ENCODE results near the gene HSPA8.

Gene HSPA8

DNA sequence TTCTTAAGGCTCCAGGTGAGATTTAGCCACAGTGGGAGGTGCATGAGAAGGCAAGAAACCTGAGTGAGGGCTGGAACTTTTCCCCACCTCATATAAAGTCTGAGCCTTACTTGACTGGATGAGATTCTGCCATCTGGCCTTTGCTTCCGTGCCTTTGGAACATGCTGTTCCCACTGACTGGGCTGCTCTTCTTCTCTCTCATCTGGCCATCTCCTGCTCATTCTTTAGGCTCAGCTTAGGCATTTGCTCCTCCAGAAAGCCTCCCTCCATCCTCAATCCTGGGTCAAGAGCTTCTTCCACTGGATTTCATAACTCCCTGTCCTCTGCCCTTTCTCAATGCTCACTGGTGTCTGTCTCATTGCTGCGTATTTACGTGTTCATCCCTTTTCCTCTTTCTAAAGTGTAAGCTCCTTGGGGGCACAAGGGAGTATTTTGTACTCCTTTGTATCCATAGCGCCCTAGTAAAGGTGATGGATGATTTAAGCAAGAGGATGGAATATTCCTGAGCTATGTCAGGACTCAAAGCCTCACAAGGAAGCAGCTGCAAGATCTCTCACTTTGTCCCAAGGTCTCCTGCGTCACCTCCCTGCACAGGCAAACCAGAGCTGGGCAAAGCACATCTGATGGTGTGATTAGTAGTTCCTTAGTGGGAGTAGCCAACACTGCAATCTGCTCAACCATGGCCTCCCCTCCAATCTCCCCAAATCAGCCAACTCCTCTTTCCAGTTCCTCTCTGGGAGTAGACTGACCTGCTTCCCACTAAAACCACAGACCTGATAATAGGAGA lies 15.3 kb downstream of the HSPA8 start:
- Histone ChIP-seq H3K4me2 (ENCODE audit: low read depth, low read length, poor library complexity, severe bottlenecking) (no peak overlapping the region), H3K79me2 (ENCODE audit: insufficient read depth, low read length) (no peaks in the 10 kb centered on the region), H3K27me3 (ENCODE audit: insufficient read depth, low read length, poor library complexity, severe bottlenecking) (no peaks in the 10 kb centered on the region), H3K36me3 (ENCODE audit: insufficient read depth, low read length) (no peaks in the 10 kb centered on the region), H3K9me3 (ENCODE audit: insufficient read depth, low read depth, low read length) (no peaks in the 10 kb centered on the region), H2AFZ (ENCODE audit: low read length) (no peak overlapping the region), H3K9ac (ENCODE audit: low read depth, low read length, poor library complexity, severe bottlenecking) (no peak overlapping the region), H3K4me3 (ENCODE audit: low read length, poor library complexity, severe bottlenecking) (no peak overlapping the region), H3K4me1 (ENCODE audit: insufficient read depth, low read length, poor library complexity, severe bottlenecking) (no peaks in the 10 kb centered on the region), H3K9me2 (replicated peaks; ENCODE audit: low read depth, low read length) (no peaks in the 10 kb centered on the region), H3F3A (ENCODE audit: low read depth) (no peaks in the 10 kb centered on the region), H4K20me1 (ENCODE audit: insufficient read depth, low read length, poor library complexity, severe bottlenecking) (no peaks in the 10 kb centered on the region)
- TF ChIP-seq, protein P1, sequence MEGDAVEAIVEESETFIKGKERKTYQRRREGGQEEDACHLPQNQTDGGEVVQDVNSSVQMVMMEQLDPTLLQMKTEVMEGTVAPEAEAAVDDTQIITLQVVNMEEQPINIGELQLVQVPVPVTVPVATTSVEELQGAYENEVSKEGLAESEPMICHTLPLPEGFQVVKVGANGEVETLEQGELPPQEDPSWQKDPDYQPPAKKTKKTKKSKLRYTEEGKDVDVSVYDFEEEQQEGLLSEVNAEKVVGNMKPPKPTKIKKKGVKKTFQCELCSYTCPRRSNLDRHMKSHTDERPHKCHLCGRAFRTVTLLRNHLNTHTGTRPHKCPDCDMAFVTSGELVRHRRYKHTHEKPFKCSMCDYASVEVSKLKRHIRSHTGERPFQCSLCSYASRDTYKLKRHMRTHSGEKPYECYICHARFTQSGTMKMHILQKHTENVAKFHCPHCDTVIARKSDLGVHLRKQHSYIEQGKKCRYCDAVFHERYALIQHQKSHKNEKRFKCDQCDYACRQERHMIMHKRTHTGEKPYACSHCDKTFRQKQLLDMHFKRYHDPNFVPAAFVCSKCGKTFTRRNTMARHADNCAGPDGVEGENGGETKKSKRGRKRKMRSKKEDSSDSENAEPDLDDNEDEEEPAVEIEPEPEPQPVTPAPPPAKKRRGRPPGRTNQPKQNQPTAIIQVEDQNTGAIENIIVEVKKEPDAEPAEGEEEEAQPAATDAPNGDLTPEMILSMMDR (conservative IDR thresholded peaks at IDR 0.05; ENCODE audit: low read length), result no peak
- TF ChIP-seq EZH2phosphoT487 (IDR thresholded peaks at IDR 0.05; ENCODE audit: borderline replicate concordance), result no peak

DNA sequence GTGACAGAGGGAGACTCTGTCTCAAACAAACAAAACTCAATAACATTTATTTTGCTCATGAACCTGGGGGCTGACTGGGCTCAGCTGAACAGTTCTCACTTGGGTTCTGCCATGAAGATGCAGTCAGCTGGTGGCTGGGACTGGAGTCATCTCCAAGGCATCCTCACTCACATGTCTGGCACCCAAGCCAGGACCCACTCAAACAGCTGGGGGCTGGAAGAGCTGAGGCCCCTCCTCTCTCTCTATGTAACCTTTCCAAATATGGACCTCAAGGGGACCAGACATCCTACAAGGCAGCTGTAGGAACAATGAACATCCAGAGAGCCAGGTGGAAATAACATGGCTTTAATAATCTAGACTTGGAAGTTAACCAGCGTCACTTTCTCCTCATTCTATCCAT lies 16.8 kb downstream of the HSPA8 start:
- Histone ChIP-seq H3K27me3 (ENCODE audit: insufficient read depth, low read length, poor library complexity, severe bottlenecking) (no peaks in the 10 kb centered on the region), H3K4me1 (ENCODE audit: insufficient read depth, low read length, poor library complexity, severe bottlenecking) (no peaks in the 10 kb centered on the region), H3K79me2 (ENCODE audit: insufficient read depth, low read length) (no peaks in the 10 kb centered on the region), H3K4me2 (ENCODE audit: low read depth, low read length, poor library complexity, severe bottlenecking) (no peak overlapping the region), H3K9me2 (replicated peaks; ENCODE audit: low read depth, low read length) (no peaks in the 10 kb centered on the region), H3K9ac (ENCODE audit: low read depth, low read length, poor library complexity, severe bottlenecking) (no peak overlapping the region), H4K20me1 (ENCODE audit: insufficient read depth, low read length, poor library complexity, severe bottlenecking) (no peaks in the 10 kb centered on the region), H3F3A (ENCODE audit: low read depth) (no peaks in the 10 kb centered on the region), H2AFZ (ENCODE audit: low read length) (no peak overlapping the region), H3K4me3 (ENCODE audit: low read length, poor library complexity, severe bottlenecking) (no peak overlapping the region), H3K9me3 (ENCODE audit: insufficient read depth, low read depth, low read length) (no peaks in the 10 kb centered on the region), H3K36me3 (ENCODE audit: insufficient read depth, low read length) (no peaks in the 10 kb centered on the region)
- TF ChIP-seq, protein P1 (conservative IDR thresholded peaks at IDR 0.05; ENCODE audit: low read length), result no peak
- TF ChIP-seq EZH2phosphoT487 (IDR thresholded peaks at IDR 0.05; ENCODE audit: borderline replicate concordance), result no peak

- Histone ChIP-seq H3K4me2 (ENCODE audit: low read depth, low read length, poor library complexity, severe bottlenecking) (no peak overlapping the region), H4K20me1 (ENCODE audit: insufficient read depth, low read length, poor library complexity, severe bottlenecking) (no peaks in the 10 kb centered on the region), H3K9me2 (replicated peaks; ENCODE audit: low read depth, low read length) (no peaks in the 10 kb centered on the region), H3K4me3 (ENCODE audit: low read length, poor library complexity, severe bottlenecking) (no peak overlapping the region), H3K27me3 (ENCODE audit: insufficient read depth, low read length, poor library complexity, severe bottlenecking) (no peaks in the 10 kb centered on the region), H3F3A (ENCODE audit: low read depth) (no peaks in the 10 kb centered on the region), H3K4me1 (ENCODE audit: insufficient read depth, low read length, poor library complexity, severe bottlenecking) (no peaks in the 10 kb centered on the region), H3K9me3 (ENCODE audit: insufficient read depth, low read depth, low read length) (no peaks in the 10 kb centered on the region), H3K9ac (ENCODE audit: low read depth, low read length, poor library complexity, severe bottlenecking) (no peak overlapping the region), H3K36me3 (ENCODE audit: insufficient read depth, low read length) (no peaks in the 10 kb centered on the region), H3K79me2 (ENCODE audit: insufficient read depth, low read length) (no peaks in the 10 kb centered on the region), H2AFZ (ENCODE audit: low read length) (no peak overlapping the region)
- TF ChIP-seq, protein P1 (conservative IDR thresholded peaks at IDR 0.05; ENCODE audit: low read length), result no peak
- no peak for TF ChIP-seq EZH2phosphoT487 (IDR thresholded peaks at IDR 0.05; ENCODE audit: borderline replicate concordance)
These were observed 20.8 kb downstream of the HSPA8 start for GRCh38 chr11:123041185-123041584.

All from Loucy (cell line).